Adrenal gland (tissue), 5 donors: ENCODE results near the gene VWA1.
"Not testable (repeated sequence)": the region's sequence is repeated elsewhere in the genome, so short reads cannot be mapped to it uniquely, and the experiment has no call there.

Experiments used
- CTCF ChIP-seq, 6 experiments: fragments of 450-650 bp in 4 of 6; fragments of 200-600 bp in 2 of 6; sonication (generic) in 1 of 6; IDR thresholded peaks; 1 replicate in 5 of 6; 2 replicates in 1 of 6; pipeline versions ENCODE4 v1.5.1 to v1.8.0; 2016 to 2021; ENCODE audit warnings: antibody characterized with exemption in 6 of 6, mild to moderate bottlenecking in 2 of 6, moderate library complexity in 1 of 6
- POLR2A ChIP-seq, 2 donors: fragments of 450-650 bp; IDR thresholded peaks; one replicate each; pipeline ENCODE4 v1.6.1; 2017; ENCODE audit warnings: antibody characterized with exemption in 2 of 2, mild to moderate bottlenecking in 2 of 2, moderate library complexity in 1 of 2
- donor health status: DM: no; HTN: no; CAD: no.

GRCh38 chr1:1456683-1457255, 21.3 kb downstream of the VWA1 start:
- not testable (repeated sequence) for TF ChIP-seq CTCF, POLR2A (IDR thresholded peaks at IDR 0.05)
